ENCODE results near the gene CPNE7. TPM values are rescaled to one million over a fixed set of nuclear protein-coding genes. Genes with fewer than 3 reads are reported as not detected.

The CPNE7 gene
- total and polyA plus RNA-seq, 4 donors: 0.30 to 0.56 (median 0.47) TPM; not detected in 1

DNA sequence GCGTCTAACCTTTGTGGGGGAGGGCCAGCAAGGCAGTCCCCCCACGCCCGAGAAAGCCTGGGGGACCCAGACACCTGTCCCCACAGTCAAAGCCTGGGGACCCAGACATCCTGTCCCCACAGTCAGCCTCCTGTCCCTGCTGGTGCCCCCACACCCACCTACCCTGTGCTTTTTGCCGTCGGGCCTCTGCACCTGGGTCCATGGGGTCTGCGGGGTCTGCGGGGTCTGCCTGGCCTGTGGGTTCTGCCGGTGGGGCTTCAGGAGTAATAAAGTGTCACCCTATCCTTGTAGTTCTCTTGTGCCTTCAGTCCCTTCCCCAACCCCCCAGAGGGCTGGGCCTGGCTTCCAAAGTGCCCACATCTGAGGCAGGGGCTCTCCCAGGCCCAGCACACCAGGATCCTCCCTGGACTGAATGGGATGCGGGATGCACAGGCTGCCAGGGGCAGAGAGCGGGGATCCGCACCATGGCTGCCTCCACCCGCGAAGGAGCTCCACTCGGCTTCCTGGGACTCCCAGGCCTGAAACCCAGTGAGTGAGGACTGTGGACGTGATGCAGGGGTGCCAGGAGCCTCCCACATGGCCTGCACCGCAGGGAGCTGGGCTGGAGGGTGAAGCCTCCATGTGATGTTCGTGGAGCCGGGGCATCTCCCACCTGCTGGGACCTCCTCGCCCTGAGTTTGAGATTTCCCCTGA is 21.5 kb downstream of the CPNE7 start:
- Histone ChIP-seq H3K9ac (ENCODE audit: low read depth in 1 of 2, low read length in 2 of 2) (no peak overlapping the region), H3K27me3 (ENCODE audit: control insufficient read depth in 4 of 4, insufficient read depth in 4 of 4, low read length in 3 of 4) (no peaks in the 10 kb centered on the region), H3K4me3 (ENCODE audit: low read depth in 1 of 3, low read length in 3 of 3) (no peak overlapping the region), H3K9me3 (ENCODE audit: control insufficient read depth in 4 of 4, low read length in 3 of 4) (no peaks in the 10 kb centered on the region), H3K36me3 (ENCODE audit: control insufficient read depth in 4 of 4, insufficient read depth in 3 of 4, low read depth in 1 of 4, low read length in 3 of 4) (no peaks in the 10 kb centered on the region), H3K27ac (ENCODE audit: low read depth in 1 of 2, low read length in 2 of 2) (no peak overlapping the region), H3K4me1 (ENCODE audit: control insufficient read depth in 4 of 4, insufficient read depth in 4 of 4, low read length in 3 of 4) (no peaks in the 10 kb centered on the region)
- 93% methylated on average over 19 of the region's 19 CpGs for WGBS
- TF ChIP-seq TAF1 (conservative IDR thresholded peaks at IDR 0.05) (no peak), ZBTB33 (IDR thresholded peaks at IDR 0.05) (no peak), YY1 (IDR thresholded peaks at IDR 0.05) (no peak), REST (IDR thresholded peaks at IDR 0.05) (no peak), MAX (IDR thresholded peaks at IDR 0.05) (no peak), EGR1 (IDR thresholded peaks at IDR 0.05; ENCODE audit: low read depth in 2 of 2) (no peak), FOXA1 (IDR thresholded peaks at IDR 0.05) (no peak), RAD21 (IDR thresholded peaks at IDR 0.05) (no peak)
- TF ChIP-seq, protein P1, sequence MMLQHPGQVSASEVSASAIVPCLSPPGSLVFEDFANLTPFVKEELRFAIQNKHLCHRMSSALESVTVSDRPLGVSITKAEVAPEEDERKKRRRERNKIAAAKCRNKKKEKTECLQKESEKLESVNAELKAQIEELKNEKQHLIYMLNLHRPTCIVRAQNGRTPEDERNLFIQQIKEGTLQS (IDR thresholded peaks at IDR 0.05): no peak
- no peak for DNase-seq (ENCODE audit: low spot score)

- Histone ChIP-seq H3K27me3 (ENCODE audit: control insufficient read depth in 4 of 4, insufficient read depth in 4 of 4, low read length in 3 of 4) (no peaks in the 10 kb centered on the region), H3K36me3 (ENCODE audit: control insufficient read depth in 4 of 4, insufficient read depth in 3 of 4, low read depth in 1 of 4, low read length in 3 of 4) (no peaks in the 10 kb centered on the region), H3K4me1 (ENCODE audit: control insufficient read depth in 4 of 4, insufficient read depth in 4 of 4, low read length in 3 of 4) (no peaks in the 10 kb centered on the region), H3K27ac (ENCODE audit: low read depth in 1 of 2, low read length in 2 of 2) (no peak overlapping the region), H3K9me3 (ENCODE audit: control insufficient read depth in 4 of 4, low read length in 3 of 4) (no peaks in the 10 kb centered on the region), H3K4me3 (ENCODE audit: low read depth in 1 of 3, low read length in 3 of 3) (no peak overlapping the region), H3K9ac (ENCODE audit: low read depth in 1 of 2, low read length in 2 of 2) (no peak overlapping the region)
- no peak for DNase-seq (ENCODE audit: low spot score)
- no peak for TF ChIP-seq JUND (IDR thresholded peaks at IDR 0.05)
- TF ChIP-seq, protein P1 (IDR thresholded peaks at IDR 0.05): no peak
- no peak for TF ChIP-seq REST (IDR thresholded peaks at IDR 0.05)
- no peak for TF ChIP-seq FOXA2 (IDR thresholded peaks at IDR 0.05)
- 72% methylated on average over 14 of the region's 14 CpGs for WGBS
These were observed 22.6 kb downstream of the CPNE7 start for GRCh38 chr16:89598199-89598598.
